Keratinocyte (primary cell): ENCODE data around the gene B9D1.

Experiments used
- EZH2 ChIP-seq: IDR thresholded peaks from one replicate; pipeline ENCODE4 v1.6.1; 2012; ENCODE audit warnings: inconsistent platforms, mild to moderate bottlenecking, low read length, moderate library complexity
- TF ChIP-seq, protein P1 (sequence below), 3 experiments: IDR thresholded peaks in 1 of 3; conservative IDR thresholded peaks in 1 of 3; optimal IDR thresholded peaks in 1 of 3; 2 replicates in 2 of 3; 3 replicates in 1 of 3; pipeline versions ENCODE3 to v1.5.1; 2011; ENCODE audit warnings: low read length in 3 of 3, mild to moderate bottlenecking in 3 of 3, moderate library complexity in 2 of 3, control low read depth in 1 of 3, inconsistent platforms in 1 of 3; ENCODE audit not compliant: insufficient read depth in 2 of 3; ENCODE audit errors: extremely low read depth in 1 of 3

DNA sequence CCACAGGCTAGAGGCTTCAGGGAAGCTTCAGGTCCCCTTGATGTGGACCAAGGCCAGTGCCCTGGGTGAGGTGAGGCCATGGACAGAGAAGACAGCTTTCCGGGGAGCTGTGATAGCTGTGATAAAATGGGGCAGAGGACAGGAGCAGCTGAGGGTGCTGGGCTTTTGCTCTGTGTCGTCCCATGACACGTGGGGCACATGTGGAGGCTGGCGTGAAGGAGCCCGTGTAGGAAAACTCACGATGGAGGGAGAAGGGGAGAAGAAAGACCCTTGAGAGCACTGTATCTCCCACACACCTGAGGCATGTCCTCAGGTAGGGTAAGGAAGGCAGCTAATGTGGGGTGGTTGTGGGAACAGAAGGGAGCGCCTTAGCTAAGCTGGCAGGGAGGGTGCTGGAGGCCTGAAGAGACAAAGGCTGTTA lies 21.3 kb downstream of the B9D1 start:
- TF ChIP-seq, protein P1, sequence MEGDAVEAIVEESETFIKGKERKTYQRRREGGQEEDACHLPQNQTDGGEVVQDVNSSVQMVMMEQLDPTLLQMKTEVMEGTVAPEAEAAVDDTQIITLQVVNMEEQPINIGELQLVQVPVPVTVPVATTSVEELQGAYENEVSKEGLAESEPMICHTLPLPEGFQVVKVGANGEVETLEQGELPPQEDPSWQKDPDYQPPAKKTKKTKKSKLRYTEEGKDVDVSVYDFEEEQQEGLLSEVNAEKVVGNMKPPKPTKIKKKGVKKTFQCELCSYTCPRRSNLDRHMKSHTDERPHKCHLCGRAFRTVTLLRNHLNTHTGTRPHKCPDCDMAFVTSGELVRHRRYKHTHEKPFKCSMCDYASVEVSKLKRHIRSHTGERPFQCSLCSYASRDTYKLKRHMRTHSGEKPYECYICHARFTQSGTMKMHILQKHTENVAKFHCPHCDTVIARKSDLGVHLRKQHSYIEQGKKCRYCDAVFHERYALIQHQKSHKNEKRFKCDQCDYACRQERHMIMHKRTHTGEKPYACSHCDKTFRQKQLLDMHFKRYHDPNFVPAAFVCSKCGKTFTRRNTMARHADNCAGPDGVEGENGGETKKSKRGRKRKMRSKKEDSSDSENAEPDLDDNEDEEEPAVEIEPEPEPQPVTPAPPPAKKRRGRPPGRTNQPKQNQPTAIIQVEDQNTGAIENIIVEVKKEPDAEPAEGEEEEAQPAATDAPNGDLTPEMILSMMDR (optimal IDR thresholded peaks at IDR 0.05 in 1 of 3, IDR thresholded peaks at IDR 0.05 in 1 of 3, conservative IDR thresholded peaks at IDR 0.05 in 1 of 3; ENCODE audit: extremely low read depth in 1 of 3, insufficient read depth in 2 of 3, low read length in 3 of 3): no peak
- no peak for TF ChIP-seq EZH2
